K562 (cell line): ENCODE measurements around the gene MALRD1.

ENCODE experiments used
- CEBPZ ChIP-seq: fragments of 150-350 bp; IDR thresholded peaks from 2 replicates; pipeline ENCODE4 v1.6.1; 2014; ENCODE audit warnings: low read depth, mild to moderate bottlenecking, low read length, borderline replicate concordance
- CXXC5 ChIP-seq: fragments of 250-450 bp; sonication (Bioruptor Pico); IDR thresholded peaks from 2 replicates; pipeline ENCODE4 v1.8.0; 2022; ENCODE audit warnings: inconsistent platforms, mild to moderate bottlenecking, moderate library complexity
- EP300 ChIP-seq: IDR thresholded peaks from 2 replicates; pipeline ENCODE4 v1.6.1; 2012; ENCODE audit warnings: low read length, improper control_type of control experiment
- FOXP1 ChIP-seq: sonication (generic); formaldehyde crosslinking; IDR thresholded peaks from 2 replicates; pipeline ENCODE4 v1.8.0; 2022; ENCODE audit warnings: mild to moderate bottlenecking, missing genetic modification reagents
- ILK ChIP-seq: fragments of 450-650 bp; IDR thresholded peaks from 2 replicates; pipeline ENCODE4 v1.6.1; 2016; ENCODE audit warnings: missing genetic modification characterization, low read depth, mild to moderate bottlenecking, missing compliant biosample characterization, moderate library complexity, borderline replicate concordance
- MYC ChIP-seq, 2 experiments: fragments of 250-450 bp in 1 of 2; sonication (Bioruptor Pico) in 1 of 2; IDR thresholded peaks; 2 replicates each; pipeline versions ENCODE4 v1.5.1 to v1.6.1; 2012 to 2021; ENCODE audit warnings: low read depth in 2 of 2, borderline replicate concordance in 1 of 2, improper control_type of control experiment in 1 of 2, low read length in 1 of 2, mild to moderate bottlenecking in 1 of 2, moderate library complexity in 1 of 2
- NFE2 ChIP-seq: IDR thresholded peaks from 2 replicates; pipeline ENCODE4 v1.6.1; 2014; ENCODE audit warnings: antibody characterized with exemption, low read depth
- STAT5B ChIP-seq: fragments of 250-450 bp; sonication (Bioruptor Pico); IDR thresholded peaks from 2 replicates; pipeline ENCODE4 v1.8.0; 2021; ENCODE audit warnings: mild to moderate bottlenecking, inconsistent platforms

- no peak for TF ChIP-seq CXXC5 (CRISPR knock-in tag)
- no peak for TF ChIP-seq MYC (IDR thresholded peaks at IDR 0.05; ENCODE audit: low read depth, low read length)
- TF ChIP-seq MYC (CRISPR knock-in tag; IDR thresholded peaks at IDR 0.05; ENCODE audit: borderline replicate concordance, low read depth), result no peak
- no peak for TF ChIP-seq FOXP1 (CRISPR knock-in tag)
- no peak for TF ChIP-seq NFE2
- TF ChIP-seq CEBPZ, result no peak
- TF ChIP-seq ILK (tag), result no peak
- TF ChIP-seq STAT5B, result no peak
- no peak for TF ChIP-seq EP300
These were observed 177.4 kb downstream of the MALRD1 start for GRCh38 chr10:19226025-19226424.
